ENCODE results near the gene GTF3A.

GTF3A gene

GRCh38 chr13:27406178-27406939, 18.1 kb upstream of the GTF3A start:
- DNase-seq: no peak

- no peak for DNase-seq
These were observed 16.3 kb upstream of the GTF3A start for GRCh38 chr13:27408074-27408473.

- DNase-seq: no peak
These were observed 15.4 kb upstream of the GTF3A start for GRCh38 chr13:27409013-27409412.

- no peak for DNase-seq
These were observed 13.1 kb upstream of the GTF3A start for GRCh38 chr13:27411341-27411740.

- no peak for DNase-seq
These were observed 9.3 kb upstream of the GTF3A start for GRCh38 chr13:27415116-27415515.

GRCh38 chr13:27419328-27419727, 5.1 kb upstream of the GTF3A start:
- no peak for DNase-seq

- no peak for DNase-seq
These were observed 3.1 kb upstream of the GTF3A start for GRCh38 chr13:27421101-27421871.

- no peak for DNase-seq
These were observed 1.1 kb upstream of the GTF3A start for GRCh38 chr13:27423333-27423732.

GRCh38 chr13:27425158-27425917, 919 bp downstream of the GTF3A start:
- no peak for DNase-seq

- DNase-seq: no peak
These were observed 1.7 kb downstream of the GTF3A start for GRCh38 chr13:27425918-27426630.

- no peak for DNase-seq
These were observed 3.2 kb downstream of the GTF3A start for GRCh38 chr13:27427641-27428040.

- DNase-seq: no peak
These were observed 3.7 kb downstream of the GTF3A start for GRCh38 chr13:27428160-27428559.

GRCh38 chr13:27432180-27432579, 7.8 kb downstream of the GTF3A start:
- no peak for DNase-seq

- DNase-seq: no peak
These were observed 8.3 kb downstream of the GTF3A start for GRCh38 chr13:27432611-27433210.

- no peak for DNase-seq
These were observed 12.7 kb downstream of the GTF3A start for GRCh38 chr13:27437126-27437525.

GRCh38 chr13:27440408-27440807, 16.0 kb downstream of the GTF3A start:
- no peak for DNase-seq

GRCh38 chr13:27442071-27442647, 17.7 kb downstream of the GTF3A start:
- DNase-seq: no peak

- DNase-seq: no peak
These were observed 18.4 kb downstream of the GTF3A start for GRCh38 chr13:27442797-27443196.

- DNase-seq: no peak
These were observed 22.7 kb downstream of the GTF3A start for GRCh38 chr13:27446986-27447583.

GRCh38 chr13:27448308-27448707, 23.9 kb downstream of the GTF3A start:
- DNase-seq: no peak

GRCh38 chr13:27449081-27449603, 24.7 kb downstream of the GTF3A start:
- DNase-seq: no peak
